ENCODE results near the gene C16orf46. TPM values are rescaled to one million over a fixed set of nuclear protein-coding genes. Genes with fewer than 3 reads are reported as not detected.

The C16orf46 gene
- total and polyA plus RNA-seq, 9 of the 15 experiments (the other 6 are each of a cell fraction or from before 2014, with no cell fraction given), result 0.10 to 0.98 (median 0.41) TPM; not detected in 1

DNA sequence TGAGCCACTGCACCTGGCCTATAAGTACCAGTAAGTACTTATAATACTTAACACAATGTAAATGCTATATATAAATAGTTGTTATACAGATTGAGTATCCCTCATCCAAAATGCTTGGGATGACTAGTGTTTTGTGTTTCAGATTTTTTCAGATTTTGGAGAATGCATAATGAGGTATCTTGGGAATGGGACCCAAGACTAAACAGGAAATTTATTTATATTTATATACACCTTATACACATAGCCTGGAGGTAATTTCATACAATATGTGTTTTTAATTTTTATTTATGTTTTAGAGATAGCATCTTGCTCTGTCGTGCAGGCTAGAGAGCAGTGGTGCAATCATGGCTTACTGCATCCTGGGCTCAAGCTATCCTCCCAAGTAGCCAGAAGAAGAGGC is 28.9 kb upstream of the C16orf46 start:
- Histone ChIP-seq H4K20me1 (replicated peaks; ENCODE audit: control insufficient read depth, insufficient read depth, low read length) (no peaks in the 10 kb centered on the region), H3K9me3 (replicated peaks; ENCODE audit: control insufficient read depth, insufficient read depth, low read depth, low read length) (no peaks in the 10 kb centered on the region), H3K27me3 (ENCODE audit: control insufficient read depth in 2 of 2, insufficient read depth in 2 of 2, low read length in 2 of 2) (peaks cover 29 to 42% of the 10 kb centered on the region in 2 experiments), H3K4me1 (replicated peaks in 1 of 2; ENCODE audit: control insufficient read depth in 2 of 2, insufficient read depth in 2 of 2, low read length in 2 of 2) (no peaks in the 10 kb centered on the region; a peak in 2 of 5 replicates), H3K36me3 (ENCODE audit: control insufficient read depth, insufficient read depth, low read length) (no peaks in the 10 kb centered on the region), H3K79me2 (ENCODE audit: control insufficient read depth, insufficient read depth, low read length) (no peaks in the 10 kb centered on the region), H2AFZ (ENCODE audit: low read depth, low read length) (no peak overlapping the region), H3K4me2 (ENCODE audit: insufficient read depth, low read length) (no peak overlapping the region), H3K4me3 (no peak overlapping the region), H3K27ac (ENCODE audit: extremely low read depth, low read depth, low read length) (no peak overlapping the region), H3K9me1 (ENCODE audit: control insufficient read depth, insufficient read depth, low read length) (no peaks in the 10 kb centered on the region), H3K9ac (ENCODE audit: insufficient read depth in 1 of 2, low read depth in 2 of 2, low read length in 2 of 2) (no peak overlapping the region)
- intact Hi-C loops (cut with micrococcal nuclease) (no loop called here), in situ Hi-C loops (cut with MboI) (no loop called here)
- CTCF ChIA-PET (ENCODE audit: low intra/inter-chr PET ratio), result no interaction called here
- DNase-seq (ENCODE audit: extremely low read depth in 1 of 4, low spot score in 3 of 4) (no peak), FAIRE-seq (no peak), ATAC-seq (no peak)
- 0% methylated on average over 1 of the region's 1 CpG for WGBS (ENCODE audit: insufficient coverage, low coverage, missing lambda C conversion rate)
- no peak for TF ChIP-seq CTBP1 (IDR thresholded peaks at IDR 0.05; ENCODE audit: borderline replicate concordance)
- POLR2A ChIA-PET, result no interaction called here
- no TSS peak for BruUV-seq (replicated peaks)

DNA sequence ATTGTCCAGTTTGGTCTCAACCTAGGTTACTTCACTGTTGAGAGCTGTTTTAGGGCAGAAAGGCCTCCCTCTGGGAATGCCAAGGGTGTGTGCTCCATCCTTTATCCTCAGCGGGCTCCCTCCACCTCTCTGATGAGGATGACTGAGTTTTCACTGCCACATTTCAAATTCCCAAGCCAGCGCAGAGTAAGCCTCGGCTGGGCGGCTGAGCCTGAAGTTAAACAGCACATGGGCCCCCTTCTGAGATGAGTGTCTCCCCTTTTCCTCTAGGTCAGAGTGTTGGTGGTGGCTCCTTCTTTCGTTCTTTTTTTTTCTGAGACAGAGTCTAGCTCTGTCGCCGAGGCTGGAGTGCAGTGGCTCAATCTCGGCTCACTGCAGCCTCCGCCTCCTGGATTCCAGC is 24.7 kb upstream of the C16orf46 start:
- DNase-seq (ENCODE audit: extremely low read depth in 1 of 4, low spot score in 3 of 4) (no peak), FAIRE-seq (no peak), ATAC-seq (no peak)
- no peak overlapping the region for H3K4me3 ChIP-seq
- in situ Hi-C loops (cut with MboI) (no loop called here), intact Hi-C loops (cut with micrococcal nuclease) (no loop called here)
- H3K27ac ChIP-seq (ENCODE audit: extremely low read depth, low read depth, low read length), result no peak overlapping the region
- no peak overlapping the region for H2AFZ ChIP-seq (ENCODE audit: low read depth, low read length)
- ChIA-PET POLR2A (interaction anchor here (0.6 kb wide), 1 partner anchor 10 kb away, joined by 3 read pairs; no protein-coding TSS in a partner anchor), CTCF (ENCODE audit: low intra/inter-chr PET ratio) (no interaction called here)
- H3K27me3 ChIP-seq (ENCODE audit: control insufficient read depth in 2 of 2, insufficient read depth in 2 of 2, low read length in 2 of 2), result peaks cover 6 to 9% of the 10 kb centered on the region in 2 experiments; a peak in 4 of 5 replicates
- H3K9me1 ChIP-seq (ENCODE audit: control insufficient read depth, insufficient read depth, low read length), result no peaks in the 10 kb centered on the region
- no peaks in the 10 kb centered on the region for H4K20me1 ChIP-seq (replicated peaks; ENCODE audit: control insufficient read depth, insufficient read depth, low read length)
- no peaks in the 10 kb centered on the region for H3K36me3 ChIP-seq (ENCODE audit: control insufficient read depth, insufficient read depth, low read length)
- no peak overlapping the region for H3K9ac ChIP-seq (ENCODE audit: insufficient read depth in 1 of 2, low read depth in 2 of 2, low read length in 2 of 2)
- H3K79me2 ChIP-seq (ENCODE audit: control insufficient read depth, insufficient read depth, low read length), result no peaks in the 10 kb centered on the region
- no peaks in the 10 kb centered on the region for H3K9me3 ChIP-seq (replicated peaks; ENCODE audit: control insufficient read depth, insufficient read depth, low read depth, low read length)
- WGBS (ENCODE audit: insufficient coverage, low coverage, missing lambda C conversion rate), result 58% methylated on average over 6 of the region's 9 CpGs
- no TSS peak for BruUV-seq (replicated peaks)
- no peak overlapping the region for H3K4me2 ChIP-seq (ENCODE audit: insufficient read depth, low read length)
- peaks cover 9 to 24% of the 10 kb centered on the region in 2 experiments for H3K4me1 ChIP-seq (replicated peaks in 1 of 2; ENCODE audit: control insufficient read depth in 2 of 2, insufficient read depth in 2 of 2, low read length in 2 of 2)
- TF ChIP-seq U2AF1 (optimal IDR thresholded peaks at IDR 0.05; ENCODE audit: low read depth, low read length) (no peak), XRCC3 (IDR thresholded peaks at IDR 0.05) (no peak), MECOM (CRISPR knock-in tag; IDR thresholded peaks at IDR 0.05) (no peak), MCM2 (IDR thresholded peaks at IDR 0.05; ENCODE audit: low read depth) (no peak), ARNT (IDR thresholded peaks at IDR 0.05) (no peak), BMI1 (IDR thresholded peaks at IDR 0.05; ENCODE audit: low read length) (no peak), GTF2E2 (tag; IDR thresholded peaks at IDR 0.05) (no peak)
- TF ChIP-seq, protein P1, sequence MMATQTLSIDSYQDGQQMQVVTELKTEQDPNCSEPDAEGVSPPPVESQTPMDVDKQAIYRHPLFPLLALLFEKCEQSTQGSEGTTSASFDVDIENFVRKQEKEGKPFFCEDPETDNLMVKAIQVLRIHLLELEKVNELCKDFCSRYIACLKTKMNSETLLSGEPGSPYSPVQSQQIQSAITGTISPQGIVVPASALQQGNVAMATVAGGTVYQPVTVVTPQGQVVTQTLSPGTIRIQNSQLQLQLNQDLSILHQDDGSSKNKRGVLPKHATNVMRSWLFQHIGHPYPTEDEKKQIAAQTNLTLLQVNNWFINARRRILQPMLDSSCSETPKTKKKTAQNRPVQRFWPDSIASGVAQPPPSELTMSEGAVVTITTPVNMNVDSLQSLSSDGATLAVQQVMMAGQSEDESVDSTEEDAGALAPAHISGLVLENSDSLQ (IDR thresholded peaks at IDR 0.05), result no peak
- TF ChIP-seq, protein P2, sequence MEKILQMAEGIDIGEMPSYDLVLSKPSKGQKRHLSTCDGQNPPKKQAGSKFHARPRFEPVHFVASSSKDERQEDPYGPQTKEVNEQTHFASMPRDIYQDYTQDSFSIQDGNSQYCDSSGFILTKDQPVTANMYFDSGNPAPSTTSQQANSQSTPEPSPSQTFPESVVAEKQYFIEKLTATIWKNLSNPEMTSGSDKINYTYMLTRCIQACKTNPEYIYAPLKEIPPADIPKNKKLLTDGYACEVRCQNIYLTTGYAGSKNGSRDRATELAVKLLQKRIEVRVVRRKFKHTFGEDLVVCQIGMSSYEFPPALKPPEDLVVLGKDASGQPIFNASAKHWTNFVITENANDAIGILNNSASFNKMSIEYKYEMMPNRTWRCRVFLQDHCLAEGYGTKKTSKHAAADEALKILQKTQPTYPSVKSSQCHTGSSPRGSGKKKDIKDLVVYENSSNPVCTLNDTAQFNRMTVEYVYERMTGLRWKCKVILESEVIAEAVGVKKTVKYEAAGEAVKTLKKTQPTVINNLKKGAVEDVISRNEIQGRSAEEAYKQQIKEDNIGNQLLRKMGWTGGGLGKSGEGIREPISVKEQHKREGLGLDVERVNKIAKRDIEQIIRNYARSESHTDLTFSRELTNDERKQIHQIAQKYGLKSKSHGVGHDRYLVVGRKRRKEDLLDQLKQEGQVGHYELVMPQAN (IDR thresholded peaks at IDR 0.05; ENCODE audit: borderline replicate concordance), result no peak
- TF ChIP-seq, protein P3, sequence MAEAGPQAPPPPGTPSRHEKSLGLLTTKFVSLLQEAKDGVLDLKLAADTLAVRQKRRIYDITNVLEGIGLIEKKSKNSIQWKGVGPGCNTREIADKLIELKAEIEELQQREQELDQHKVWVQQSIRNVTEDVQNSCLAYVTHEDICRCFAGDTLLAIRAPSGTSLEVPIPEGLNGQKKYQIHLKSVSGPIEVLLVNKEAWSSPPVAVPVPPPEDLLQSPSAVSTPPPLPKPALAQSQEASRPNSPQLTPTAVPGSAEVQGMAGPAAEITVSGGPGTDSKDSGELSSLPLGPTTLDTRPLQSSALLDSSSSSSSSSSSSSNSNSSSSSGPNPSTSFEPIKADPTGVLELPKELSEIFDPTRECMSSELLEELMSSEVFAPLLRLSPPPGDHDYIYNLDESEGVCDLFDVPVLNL (CRISPR knock-in tag; IDR thresholded peaks at IDR 0.05; ENCODE audit: low read depth), result no peak
- TF ChIP-seq, protein P4, sequence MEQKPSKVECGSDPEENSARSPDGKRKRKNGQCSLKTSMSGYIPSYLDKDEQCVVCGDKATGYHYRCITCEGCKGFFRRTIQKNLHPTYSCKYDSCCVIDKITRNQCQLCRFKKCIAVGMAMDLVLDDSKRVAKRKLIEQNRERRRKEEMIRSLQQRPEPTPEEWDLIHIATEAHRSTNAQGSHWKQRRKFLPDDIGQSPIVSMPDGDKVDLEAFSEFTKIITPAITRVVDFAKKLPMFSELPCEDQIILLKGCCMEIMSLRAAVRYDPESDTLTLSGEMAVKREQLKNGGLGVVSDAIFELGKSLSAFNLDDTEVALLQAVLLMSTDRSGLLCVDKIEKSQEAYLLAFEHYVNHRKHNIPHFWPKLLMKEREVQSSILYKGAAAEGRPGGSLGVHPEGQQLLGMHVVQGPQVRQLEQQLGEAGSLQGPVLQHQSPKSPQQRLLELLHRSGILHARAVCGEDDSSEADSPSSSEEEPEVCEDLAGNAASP (IDR thresholded peaks at IDR 0.05), result no peak
